AG08395 (cell line): ENCODE measurements around the gene MOB1A.
"Not testable (repeated sequence)": the region's sequence is repeated elsewhere in the genome, so short reads cannot be mapped to it uniquely, and the experiment has no call there.

Source experiments
- DNase-seq: peaks from one replicate; pipeline ENCODE4 v3.0.0; 2012; ENCODE audit warnings: mixed read lengths, low spot score

Gene MOB1A

GRCh38 chr2:74198461-74199274, 20.0 kb upstream of the MOB1A start, which contains the start of gene MTHFD2:
Gene MTHFD2 (plus strand): TSS chr2:74198615. CDS start chr2:74198642, 27 bp downstream.
- peak; percentile 94 for DNase-seq

DNA sequence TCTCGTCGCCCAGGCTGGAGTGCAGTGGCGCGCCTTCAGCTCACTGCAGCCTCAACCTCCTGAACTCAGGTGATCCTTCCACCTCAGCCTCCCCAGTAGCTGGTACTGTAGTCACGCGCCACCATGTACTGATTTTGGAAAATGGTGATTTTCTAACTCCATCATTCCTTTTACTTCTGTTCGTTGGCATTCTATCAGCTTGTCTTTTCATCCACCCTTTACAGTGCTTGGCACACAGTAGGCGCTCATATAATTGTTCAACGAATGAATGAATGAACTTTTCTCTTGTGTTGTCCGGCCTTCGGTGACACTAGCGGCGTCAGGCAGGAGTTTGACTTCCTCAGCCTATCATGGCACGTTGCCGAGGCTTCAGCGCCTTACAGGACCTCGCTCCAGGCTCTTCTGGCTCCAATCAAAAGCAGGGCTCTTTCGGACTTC, 19.4 kb upstream of the MOB1A start:
- DNase-seq: no peak

DNA sequence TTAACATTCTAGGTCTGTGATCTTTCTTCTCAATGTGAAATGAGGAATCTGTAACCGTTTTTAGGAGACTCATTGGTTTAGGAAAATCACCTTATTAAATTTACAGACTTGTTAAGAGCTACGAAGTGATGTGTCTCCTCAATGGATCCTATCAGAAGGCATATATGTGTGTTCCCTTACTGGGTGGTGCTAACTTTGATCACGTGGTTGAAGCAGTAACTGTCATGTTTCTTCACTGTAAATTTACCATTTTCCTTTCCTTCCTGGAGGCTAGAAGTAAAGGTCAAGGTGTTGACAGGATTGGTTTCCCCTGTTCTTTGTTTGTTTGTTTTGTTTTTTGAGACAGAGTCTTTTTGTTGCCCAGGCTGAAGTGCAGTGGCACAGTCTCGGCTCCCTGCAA, 18.4 kb upstream of the MOB1A start:
- no peak for DNase-seq

DNA sequence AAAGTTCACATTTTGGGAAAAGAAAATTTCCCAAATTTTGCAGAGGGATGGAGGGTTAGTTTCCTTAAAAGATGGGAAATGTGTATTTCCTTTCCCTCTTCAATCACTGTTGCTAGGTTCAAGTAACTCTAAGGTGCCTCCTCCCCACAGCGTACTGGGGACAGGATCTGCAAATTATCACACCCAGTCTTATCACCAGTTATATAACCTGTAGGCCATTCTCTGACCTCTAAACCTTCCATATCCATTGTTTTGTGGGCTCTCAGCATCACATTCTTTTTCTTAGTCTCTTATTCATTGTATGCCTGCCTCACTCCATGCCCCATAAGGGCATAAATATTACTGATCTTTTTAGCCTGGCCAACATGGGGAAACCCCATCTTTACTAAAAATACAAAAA, 16.1 kb upstream of the MOB1A start:
- DNase-seq: no peak

DNA sequence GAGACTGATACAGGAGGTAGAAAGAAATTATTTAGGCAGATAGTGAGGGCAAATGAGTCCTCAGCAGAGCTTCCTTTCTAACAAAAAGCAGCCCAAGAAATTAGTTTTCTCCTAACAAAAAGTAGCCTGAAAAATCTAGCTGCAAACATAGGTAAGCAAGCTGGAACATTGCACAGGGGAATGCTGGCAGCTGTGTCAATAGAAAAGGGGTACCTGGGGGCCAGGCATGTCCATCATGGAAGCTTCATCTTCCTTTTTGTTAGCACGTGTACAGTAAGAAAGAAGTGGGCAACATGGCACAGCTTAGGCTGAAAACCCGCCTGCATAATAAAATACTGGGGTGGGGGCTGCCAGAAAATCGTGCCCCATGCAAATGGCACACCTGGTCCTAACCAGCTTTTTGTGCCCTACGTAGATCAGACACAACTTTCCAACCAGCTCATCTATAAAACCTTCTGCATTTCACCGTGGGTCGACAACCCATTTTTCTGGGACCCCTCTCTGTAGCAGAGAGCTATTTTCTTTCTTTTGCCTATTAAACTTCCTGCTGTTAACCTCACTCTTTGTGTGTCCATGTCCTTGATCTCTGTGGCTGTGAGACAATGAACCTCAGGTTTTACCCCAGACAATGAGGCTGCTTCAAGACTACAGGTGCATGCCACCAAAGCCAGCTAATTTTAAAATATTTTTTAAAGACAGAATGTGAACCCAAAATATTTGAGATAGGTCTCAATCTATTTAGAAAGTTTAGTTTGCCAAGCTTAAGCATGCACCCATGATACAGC, 13.1 kb upstream of the MOB1A start:
- no peak for DNase-seq

DNA sequence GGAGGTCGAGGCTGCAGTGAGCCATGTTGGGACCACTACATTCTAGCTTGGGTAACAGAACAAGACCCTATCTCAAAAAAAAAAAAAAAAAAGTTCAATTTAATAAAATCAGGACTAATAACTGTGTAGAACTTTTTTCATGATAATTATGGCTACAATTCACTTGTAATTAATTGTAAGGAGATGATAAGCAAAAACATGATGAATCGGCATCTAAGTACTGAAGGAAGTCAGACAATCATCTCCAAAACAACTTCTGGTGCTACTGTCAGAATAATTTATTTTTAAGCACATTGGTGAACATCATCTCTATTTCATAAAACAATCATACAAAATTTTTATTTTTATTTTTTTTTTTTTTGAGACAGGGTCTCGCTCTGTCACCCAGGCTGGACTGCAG, 10.0 kb upstream of the MOB1A start:
- no peak for DNase-seq

GRCh38 chr2:74188018-74188601, 9.4 kb upstream of the MOB1A start:
- peak; percentile 70 for DNase-seq

DNA sequence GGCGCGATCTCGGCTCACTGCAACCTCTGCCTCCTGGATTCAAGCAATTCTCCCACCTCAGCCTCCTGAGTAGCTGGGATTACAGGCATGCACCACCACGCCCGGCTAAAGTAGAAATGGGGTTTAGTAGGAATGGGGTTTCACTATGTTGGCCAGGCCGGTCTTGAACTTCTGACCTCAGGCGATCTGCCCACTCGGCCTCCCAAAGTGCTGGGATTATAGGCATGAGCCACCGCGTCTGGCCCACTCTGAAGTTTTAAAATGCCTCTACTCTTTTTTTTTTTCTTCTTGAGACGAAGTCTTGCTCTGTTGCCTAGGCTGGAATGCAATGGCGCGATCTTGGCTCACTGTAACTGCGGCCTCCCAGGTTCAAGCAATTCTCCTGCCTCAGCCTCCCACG, 8.0 kb upstream of the MOB1A start:
- not testable (repeated sequence) for DNase-seq

DNA sequence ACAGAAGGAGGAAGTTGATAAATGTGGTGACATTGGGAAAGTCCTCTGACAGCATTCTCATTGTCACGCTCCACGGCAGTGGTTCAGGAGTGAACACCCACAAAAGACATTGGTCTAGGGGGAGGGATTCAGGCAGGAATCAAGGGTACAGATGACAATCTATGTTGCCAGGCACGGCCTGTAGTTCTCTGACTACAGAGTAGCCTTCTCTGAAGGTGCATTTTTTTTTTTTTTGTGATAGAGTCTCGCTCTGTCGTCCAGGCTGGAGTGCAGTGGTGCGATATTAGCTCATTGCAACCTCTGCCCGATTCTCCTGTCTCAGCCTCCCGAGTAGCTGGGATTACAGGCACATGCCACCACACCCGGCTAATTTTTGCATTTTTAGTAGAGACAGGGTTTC, 7.4 kb upstream of the MOB1A start:
- DNase-seq: no peak

GRCh38 chr2:74183878-74184277, 5.2 kb upstream of the MOB1A start:
- no peak for DNase-seq

GRCh38 chr2:74181739-74182138, 3.1 kb upstream of the MOB1A start:
- DNase-seq: peak; percentile 4

GRCh38 chr2:74179063-74179865, 585 bp upstream of the MOB1A start:
- no peak for DNase-seq

DNA sequence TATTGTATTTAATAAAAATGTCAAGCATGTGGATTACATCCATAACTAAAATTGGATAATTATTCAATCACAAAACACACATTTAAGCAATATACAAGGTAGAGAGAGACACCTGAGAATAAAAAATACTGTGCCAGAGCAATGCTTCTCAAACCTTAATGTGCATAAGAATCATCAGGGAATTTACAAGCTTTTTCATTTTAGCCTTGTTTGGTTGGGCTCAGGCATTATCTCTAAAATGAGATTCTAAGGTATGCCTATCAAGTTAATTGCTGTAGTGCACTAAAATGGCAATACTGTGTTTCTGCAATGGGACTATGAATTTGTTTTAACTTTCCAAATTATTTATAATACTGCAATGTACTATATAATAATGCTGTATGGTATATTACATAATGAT, 983 bp downstream of the MOB1A start:
- no peak for DNase-seq

DNA sequence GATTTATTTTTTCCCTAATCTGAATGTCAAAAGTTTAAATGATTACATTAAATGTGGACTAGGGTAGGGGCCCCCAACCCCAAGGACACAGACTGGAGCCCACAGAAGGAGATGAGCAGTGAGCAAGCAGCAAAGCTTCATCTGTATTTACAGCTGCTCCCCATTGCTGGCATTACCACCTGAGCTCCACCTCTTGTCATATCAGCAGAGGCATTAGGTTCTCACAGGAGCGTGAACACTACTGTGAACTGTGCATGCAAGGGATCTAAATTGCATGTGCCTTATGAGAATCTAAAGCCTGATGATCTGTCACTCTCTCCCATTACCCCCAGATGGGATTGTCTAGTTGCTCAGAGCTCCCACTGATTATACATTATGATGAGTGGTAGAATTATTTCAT, 3.8 kb downstream of the MOB1A start:
- DNase-seq: no peak

DNA sequence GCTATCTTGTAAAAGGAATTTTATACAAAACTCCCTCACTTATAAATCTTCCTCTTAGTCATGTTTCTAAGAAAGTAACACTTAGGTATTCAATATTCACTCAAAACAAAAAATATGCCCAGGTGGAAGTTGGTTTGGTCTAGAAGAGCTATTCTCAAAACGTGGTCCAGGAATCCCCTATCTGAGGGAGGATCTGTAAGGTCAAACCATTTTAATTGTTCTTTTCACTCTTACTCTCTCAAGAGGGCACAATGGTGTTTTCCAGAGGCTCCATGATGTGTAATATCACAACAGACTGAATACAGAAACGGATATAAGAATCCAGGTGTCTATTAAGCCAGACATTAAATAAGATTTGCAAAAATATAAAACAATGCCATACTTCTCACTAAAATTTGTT, 9.9 kb downstream of the MOB1A start:
- DNase-seq: no peak

DNA sequence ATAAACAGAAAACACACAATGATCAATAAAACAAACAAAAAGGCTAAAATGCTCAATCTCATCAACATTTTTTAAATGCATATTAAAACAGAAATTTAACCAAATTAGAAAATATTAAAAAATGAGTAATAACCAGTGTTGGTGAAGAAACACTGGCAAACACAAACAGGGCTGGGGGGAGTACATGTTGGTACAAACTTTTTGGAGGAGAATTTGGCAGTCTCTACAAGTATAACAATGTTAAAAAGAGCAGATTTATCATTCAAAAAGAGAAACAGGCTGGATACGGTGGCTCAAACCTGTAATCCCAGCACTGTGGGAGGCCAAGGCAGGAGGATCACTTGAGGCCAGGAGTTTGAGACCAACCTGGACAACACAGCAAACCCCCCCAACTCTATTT, 13.9 kb downstream of the MOB1A start:
- DNase-seq: no peak

- DNase-seq: no peak
These were observed 15.7 kb downstream of the MOB1A start for GRCh38 chr2:74162951-74163350.

GRCh38 chr2:74155830-74156229, 22.8 kb downstream of the MOB1A start:
- no peak for DNase-seq

GRCh38 chr2:74152954-74153353, 25.7 kb downstream of the MOB1A start:
- DNase-seq: no peak

GRCh38 chr2:74149570-74150319, 28.9 kb downstream of the MOB1A start:
- no peak for DNase-seq

DNA sequence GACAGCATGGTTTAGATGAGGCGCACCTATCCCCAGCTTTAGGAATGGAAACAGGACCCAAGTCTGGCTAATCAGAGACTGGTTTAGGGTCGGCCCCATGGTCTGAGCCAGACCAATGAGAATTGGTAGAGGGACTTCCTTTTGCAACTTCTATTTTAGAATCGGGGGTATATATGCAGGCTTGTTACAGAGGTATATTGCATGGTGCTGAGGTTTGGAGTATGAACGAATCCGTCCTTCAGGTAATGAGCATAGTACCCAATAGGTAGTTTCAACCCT, 29.5 kb downstream of the MOB1A start:
- no peak for DNase-seq
